ENCODE data around the gene LIM2. TPM values are rescaled to one million over a fixed set of nuclear protein-coding genes. Genes with fewer than 3 reads are reported as not detected.

Gene LIM2
- total RNA-seq, 1 donor from 2014 or later: not detected

DNA sequence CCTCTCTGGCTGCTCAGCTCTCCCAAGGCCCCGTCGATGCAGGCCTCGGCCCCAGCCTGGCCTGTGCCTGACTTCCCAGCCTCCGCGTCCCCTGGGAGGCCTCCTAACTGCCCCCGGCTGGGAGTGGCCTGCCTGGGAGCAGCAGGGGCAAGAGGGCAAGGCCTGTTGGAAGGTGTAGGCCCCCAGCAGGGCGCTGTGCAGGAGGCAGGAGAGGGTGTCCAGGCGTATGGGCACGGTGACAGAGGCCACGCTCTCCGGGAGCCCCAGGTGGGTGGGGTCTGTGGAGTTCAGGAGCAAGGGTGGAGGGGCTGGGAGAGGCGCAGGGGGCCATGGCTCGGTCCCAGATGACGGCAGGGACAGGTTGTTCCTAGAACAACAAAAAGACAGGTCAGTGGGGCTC is 1.4 kb upstream of the LIM2 start:
- Mint-ChIP-seq H3K4me1 (peaks cover 10% of the 10 kb centered on the region), H3K36me3 (no peaks in the 10 kb centered on the region), H3K27ac (no peak overlapping the region), H3K4me3 (no peak overlapping the region), H3K27me3 (ENCODE audit: low read depth) (no peaks in the 10 kb centered on the region), H3K9me3 (no peaks in the 10 kb centered on the region)
- TF ChIP-seq, protein P1, sequence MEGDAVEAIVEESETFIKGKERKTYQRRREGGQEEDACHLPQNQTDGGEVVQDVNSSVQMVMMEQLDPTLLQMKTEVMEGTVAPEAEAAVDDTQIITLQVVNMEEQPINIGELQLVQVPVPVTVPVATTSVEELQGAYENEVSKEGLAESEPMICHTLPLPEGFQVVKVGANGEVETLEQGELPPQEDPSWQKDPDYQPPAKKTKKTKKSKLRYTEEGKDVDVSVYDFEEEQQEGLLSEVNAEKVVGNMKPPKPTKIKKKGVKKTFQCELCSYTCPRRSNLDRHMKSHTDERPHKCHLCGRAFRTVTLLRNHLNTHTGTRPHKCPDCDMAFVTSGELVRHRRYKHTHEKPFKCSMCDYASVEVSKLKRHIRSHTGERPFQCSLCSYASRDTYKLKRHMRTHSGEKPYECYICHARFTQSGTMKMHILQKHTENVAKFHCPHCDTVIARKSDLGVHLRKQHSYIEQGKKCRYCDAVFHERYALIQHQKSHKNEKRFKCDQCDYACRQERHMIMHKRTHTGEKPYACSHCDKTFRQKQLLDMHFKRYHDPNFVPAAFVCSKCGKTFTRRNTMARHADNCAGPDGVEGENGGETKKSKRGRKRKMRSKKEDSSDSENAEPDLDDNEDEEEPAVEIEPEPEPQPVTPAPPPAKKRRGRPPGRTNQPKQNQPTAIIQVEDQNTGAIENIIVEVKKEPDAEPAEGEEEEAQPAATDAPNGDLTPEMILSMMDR (IDR thresholded peaks at IDR 0.05; ENCODE audit: unreplicated experiment): no peak
- no peak for DNase-seq (ENCODE audit: low spot score in 2 of 2, unreplicated experiment in 2 of 2)

DNA sequence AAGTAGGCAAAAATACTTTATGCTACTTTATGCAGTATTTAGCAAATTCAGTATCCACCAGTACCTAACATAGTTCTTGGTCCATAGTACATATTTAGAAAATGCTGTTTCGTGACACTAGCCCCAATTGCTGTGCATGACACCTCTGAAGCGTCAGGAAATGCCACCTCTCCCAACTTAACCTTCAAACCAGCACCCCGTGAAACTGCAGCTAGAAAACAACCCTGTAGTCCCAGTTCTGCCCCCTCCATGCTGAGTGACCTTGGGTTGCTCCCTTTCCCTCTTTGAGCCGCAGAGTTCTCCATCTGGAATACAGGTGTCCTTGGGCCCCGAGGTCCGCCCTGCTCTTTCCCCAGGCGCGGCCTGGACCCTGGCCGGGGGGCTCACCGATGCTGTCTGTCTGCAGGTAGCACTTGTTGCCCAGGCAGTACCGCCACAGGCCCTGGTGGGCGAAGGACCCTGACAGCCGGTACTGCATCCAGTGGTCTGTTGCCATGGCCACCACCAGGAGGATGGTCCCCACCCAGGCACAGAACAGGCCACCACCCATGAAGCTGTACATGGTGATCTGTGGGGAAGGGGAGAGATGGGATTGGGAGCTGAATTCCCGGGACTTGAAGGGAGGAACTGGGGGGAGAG is 773 bp downstream of the LIM2 start:
- TF ChIP-seq, protein P1 (IDR thresholded peaks at IDR 0.05; ENCODE audit: unreplicated experiment): no peak
- H3K9me3 Mint-ChIP-seq: no peaks in the 10 kb centered on the region
- DNase-seq (ENCODE audit: low spot score in 2 of 2, unreplicated experiment in 2 of 2): no peak
- H3K36me3 Mint-ChIP-seq: no peaks in the 10 kb centered on the region
- H3K4me1 Mint-ChIP-seq: peaks cover 6% of the 10 kb centered on the region
- H3K4me3 Mint-ChIP-seq: no peak overlapping the region
- no peak overlapping the region for H3K27ac Mint-ChIP-seq
- H3K27me3 Mint-ChIP-seq (ENCODE audit: low read depth): no peaks in the 10 kb centered on the region

DNA sequence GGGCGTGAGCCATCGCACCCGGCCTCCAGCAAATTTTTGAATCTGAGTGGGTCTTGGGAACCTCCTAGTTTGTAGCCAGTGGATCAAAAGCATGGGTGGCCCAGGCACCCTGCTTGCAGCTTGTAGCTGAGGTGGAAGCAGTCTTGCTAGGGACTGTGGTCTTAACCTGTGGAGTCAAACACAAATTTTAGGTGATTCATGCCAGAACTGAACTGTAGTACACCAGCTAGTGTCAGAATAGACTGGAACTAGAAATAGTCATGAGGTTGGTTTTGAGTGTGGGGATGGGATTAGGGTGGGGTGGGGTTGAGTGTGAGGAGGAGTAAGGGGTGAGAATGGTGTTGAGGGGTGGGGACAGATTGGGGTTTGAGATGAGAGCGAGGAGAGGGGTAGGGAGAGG is 5.8 kb downstream of the LIM2 start:
- no peak for DNase-seq (ENCODE audit: low spot score in 2 of 2, unreplicated experiment in 2 of 2)
- no peak overlapping the region for H3K27ac Mint-ChIP-seq
- H3K9me3 Mint-ChIP-seq: no peaks in the 10 kb centered on the region
- H3K4me1 Mint-ChIP-seq: no peaks in the 10 kb centered on the region
- H3K36me3 Mint-ChIP-seq: no peaks in the 10 kb centered on the region
- TF ChIP-seq, protein P1 (IDR thresholded peaks at IDR 0.05; ENCODE audit: unreplicated experiment): no peak
- no peak overlapping the region for H3K4me3 Mint-ChIP-seq
- H3K27me3 Mint-ChIP-seq (ENCODE audit: low read depth): no peaks in the 10 kb centered on the region

DNA sequence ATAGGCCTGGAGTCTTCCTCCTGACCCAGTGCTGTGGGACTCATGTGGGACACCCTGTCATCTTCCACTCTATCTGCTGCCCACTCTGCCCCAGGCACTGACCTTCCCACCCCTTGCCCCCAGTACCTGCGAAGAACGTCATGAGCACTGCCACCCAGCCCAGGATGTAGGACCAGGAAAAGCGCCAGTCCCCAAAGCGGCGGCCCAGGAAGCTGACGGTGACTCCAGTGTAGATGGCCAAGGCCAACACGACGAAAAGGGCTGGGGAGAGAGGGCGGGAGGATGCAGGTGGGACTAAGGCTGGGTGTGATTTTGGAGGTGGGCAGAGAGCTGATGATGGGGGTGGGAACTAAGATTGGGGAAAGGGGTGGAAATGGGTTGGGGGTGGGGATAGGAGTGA is 7.4 kb downstream of the LIM2 start:
- no peak overlapping the region for H3K27ac Mint-ChIP-seq
- H3K9me3 Mint-ChIP-seq: no peaks in the 10 kb centered on the region
- H3K36me3 Mint-ChIP-seq: no peaks in the 10 kb centered on the region
- DNase-seq (ENCODE audit: low spot score in 2 of 2, unreplicated experiment in 2 of 2): no peak
- no peaks in the 10 kb centered on the region for H3K27me3 Mint-ChIP-seq (ENCODE audit: low read depth)
- TF ChIP-seq, protein P1 (IDR thresholded peaks at IDR 0.05; ENCODE audit: unreplicated experiment): no peak
- H3K4me3 Mint-ChIP-seq: no peak overlapping the region
- H3K4me1 Mint-ChIP-seq: no peaks in the 10 kb centered on the region

DNA sequence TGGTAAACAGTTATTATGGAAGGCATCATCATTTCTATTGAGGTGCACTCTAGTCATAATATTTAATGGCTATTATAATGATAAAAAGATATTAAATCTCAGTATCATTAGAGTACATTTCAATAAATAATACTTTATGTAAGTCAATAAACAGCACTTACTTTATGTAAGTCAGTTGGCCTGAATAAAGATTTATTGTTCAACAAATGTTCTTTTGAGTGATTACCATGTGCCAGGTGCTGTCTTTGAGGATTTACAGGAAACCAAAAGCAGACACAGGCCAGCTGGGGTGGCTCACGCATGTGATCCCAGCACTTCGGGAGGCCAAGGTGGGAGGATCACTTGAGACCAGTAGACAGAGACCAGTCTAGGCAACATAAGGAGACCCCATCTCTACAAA is 10.4 kb downstream of the LIM2 start:
- no peaks in the 10 kb centered on the region for H3K9me3 Mint-ChIP-seq
- H3K4me1 Mint-ChIP-seq: no peaks in the 10 kb centered on the region
- H3K36me3 Mint-ChIP-seq: no peaks in the 10 kb centered on the region
- TF ChIP-seq, protein P1 (IDR thresholded peaks at IDR 0.05; ENCODE audit: unreplicated experiment): no peak
- peaks cover 6% of the 10 kb centered on the region for H3K27me3 Mint-ChIP-seq (ENCODE audit: low read depth)
- DNase-seq (ENCODE audit: low spot score in 2 of 2, unreplicated experiment in 2 of 2): no peak
- no peak overlapping the region for H3K27ac Mint-ChIP-seq
- no peak overlapping the region for H3K4me3 Mint-ChIP-seq

All from mesothelial cell of epicardium (in vitro differentiated cells).